K562 (cell line): ENCODE data around the gene SIM1. TPM values are rescaled to one million over a fixed set of nuclear protein-coding genes. Genes with fewer than 3 reads are reported as not detected.
A peak's percentile ranks its signal among the peaks of the same experiment; 100 is the strongest.

Experiments
- ARHGAP35 ChIP-seq: fragments of 450-650 bp; IDR thresholded peaks from 2 replicates; pipeline ENCODE4 v1.6.1; 2018; ENCODE audit not compliant: partially characterized antibody
- ARID1B ChIP-seq: fragments of 450-650 bp; IDR thresholded peaks from 2 replicates; pipeline ENCODE4 v1.6.1; 2016; ENCODE audit warnings: antibody characterized with exemption, mild to moderate bottlenecking, inconsistent platforms
- ARID2 ChIP-seq: fragments of 450-650 bp; IDR thresholded peaks from 2 replicates; pipeline ENCODE4 v1.6.1; 2017; ENCODE audit warnings: antibody characterized with exemption, mild to moderate bottlenecking
- BACH1 ChIP-seq: fragments of 200-800 bp; sonication (Bioruptor generic); IDR thresholded peaks from 2 replicates; pipeline ENCODE4 v1.6.1; 2016; ENCODE audit warnings: missing genetic modification characterization, missing compliant biosample characterization
- CEBPG ChIP-seq, 3 experiments: fragments of 200-800 bp in 1 of 3; sonication (Bioruptor generic) in 1 of 3; sonication (generic) in 1 of 3; formaldehyde crosslinking in 1 of 3; IDR thresholded peaks in 2 of 3; conservative IDR thresholded peaks in 1 of 3; 2 replicates each; pipeline versions ENCODE4 v1.6.1 to v1.8.0; 2016 to 2022; ENCODE audit warnings: missing compliant biosample characterization in 2 of 3, missing genetic modification characterization in 2 of 3, mild to moderate bottlenecking in 1 of 3, missing genetic modification reagents in 1 of 3
- CTCF ChIP-seq, 3 experiments: IDR thresholded peaks in 2 of 3; conservative IDR thresholded peaks in 1 of 3; 2 replicates each; pipeline ENCODE4 v1.5.1; 2011 to 2012; ENCODE audit warnings: low read length in 3 of 3, mild to moderate bottlenecking in 3 of 3, control low read depth in 2 of 3, improper control_type of control experiment in 1 of 3, inconsistent platforms in 1 of 3, low read depth in 1 of 3, mixed read lengths in 1 of 3, moderate library complexity in 1 of 3; ENCODE audit not compliant: insufficient read depth in 2 of 3
- DEAF1 ChIP-seq: fragments of 450-650 bp; formaldehyde crosslinking; IDR thresholded peaks from 2 replicates; pipeline ENCODE4 v1.4.0; 2020; ENCODE audit warnings: mild to moderate bottlenecking, moderate library complexity
- ESRRA ChIP-seq: fragments of 450-650 bp; IDR thresholded peaks from 2 replicates; pipeline ENCODE4 v1.6.1; 2014; ENCODE audit warnings: low read depth, mild to moderate bottlenecking, moderate library complexity, borderline replicate concordance
- ETS1 ChIP-seq: conservative IDR thresholded peaks from 2 replicates; pipeline ENCODE4 v1.6.1; 2011; ENCODE audit warnings: low read depth, mild to moderate bottlenecking, low read length; ENCODE audit not compliant: control insufficient read depth
- EWSR1 ChIP-seq: fragments of 450-650 bp; IDR thresholded peaks from 2 replicates; pipeline ENCODE4 v1.6.1; 2018; ENCODE audit warnings: borderline replicate concordance, mild to moderate bottlenecking, low read depth, moderate library complexity; ENCODE audit not compliant: partially characterized antibody
- HDAC1 ChIP-seq, 2 experiments: fragments of 450-650 bp; IDR thresholded peaks; 2 replicates each; pipeline ENCODE4 v1.6.1; 2016 to 2017; ENCODE audit warnings: inconsistent platforms in 1 of 2, mild to moderate bottlenecking in 1 of 2, moderate library complexity in 1 of 2
- RAD21 ChIP-seq, 2 experiments: fragments of 250-450 bp in 1 of 2; fragments of 450-650 bp in 1 of 2; sonication (Bioruptor Pico) in 1 of 2; formaldehyde crosslinking in 1 of 2; IDR thresholded peaks in 1 of 2; conservative IDR thresholded peaks in 1 of 2; 2 replicates each; pipeline versions ENCODE4 v1.4.0 to v1.8.0; 2020 to 2022; ENCODE audit warnings: mild to moderate bottlenecking in 2 of 2, moderate library complexity in 1 of 2
- ZNF124 ChIP-seq: sonication (generic); formaldehyde crosslinking; IDR thresholded peaks from 2 replicates; pipeline ENCODE4 v1.8.1; 2022; ENCODE audit warnings: missing genetic modification reagents
- ZNF778 ChIP-seq: fragments of 450-650 bp; formaldehyde crosslinking; IDR thresholded peaks from 2 replicates; pipeline ENCODE4 v1.4.0; 2020; ENCODE audit warnings: mild to moderate bottlenecking, moderate library complexity
- ZZZ3 ChIP-seq: fragments of 450-650 bp; IDR thresholded peaks from 2 replicates; pipeline ENCODE4 v1.6.1; 2016; ENCODE audit warnings: antibody characterized with exemption, mild to moderate bottlenecking, moderate library complexity
- polyA plus RNA-seq, 8 experiments: library from polyadenylated mRNA; depleted of rRNA in 4 of 8; stranded (reverse) in 5 of 8; unstranded in 3 of 8; fragments of >200 nt; fragmentation: Nextera tagmentation in 2 of 8; fragmentation: Illumina TruSeq in 1 of 8; extraction: Ambion mirVana in 2 of 8; extraction: Trizol in 1 of 8; gene quantifications; 2 replicates each; pipeline versions ENCODE4 v1.2.1 to v1.2.3, GENCODE V29; 2011 to 2014; ENCODE audit warnings: inconsistent platforms in 1 of 8, missing spikeins in 1 of 8
- total RNA-seq, 7 experiments: library from RNA; depleted of rRNA in 6 of 7; stranded (reverse); fragments of >200 nt in 6 of 7; fragmentation: Illumina TruSeq in 2 of 7; extraction: Trizol in 2 of 7; gene quantifications; 2 replicates each; pipeline versions ENCODE4 v1.2.1 to v1.2.3, GENCODE V29; 2011 to 2021; ENCODE audit warnings: low replicate concordance in 1 of 7
- TF ChIP-seq, protein P1 (sequence below): fragments of 450-650 bp; IDR thresholded peaks from 2 replicates; pipeline ENCODE4 v1.6.1; 2016
- TF ChIP-seq, protein P2 (sequence below): fragments of 450-650 bp; IDR thresholded peaks from 2 replicates; pipeline ENCODE4 v1.6.1; 2016; ENCODE audit warnings: antibody characterized with exemption

The SIM1 gene
- total and polyA plus RNA-seq, 9 of the 15 experiments (the other 6 are each of a cell fraction or from before 2014, with no cell fraction given) = not detected

DNA sequence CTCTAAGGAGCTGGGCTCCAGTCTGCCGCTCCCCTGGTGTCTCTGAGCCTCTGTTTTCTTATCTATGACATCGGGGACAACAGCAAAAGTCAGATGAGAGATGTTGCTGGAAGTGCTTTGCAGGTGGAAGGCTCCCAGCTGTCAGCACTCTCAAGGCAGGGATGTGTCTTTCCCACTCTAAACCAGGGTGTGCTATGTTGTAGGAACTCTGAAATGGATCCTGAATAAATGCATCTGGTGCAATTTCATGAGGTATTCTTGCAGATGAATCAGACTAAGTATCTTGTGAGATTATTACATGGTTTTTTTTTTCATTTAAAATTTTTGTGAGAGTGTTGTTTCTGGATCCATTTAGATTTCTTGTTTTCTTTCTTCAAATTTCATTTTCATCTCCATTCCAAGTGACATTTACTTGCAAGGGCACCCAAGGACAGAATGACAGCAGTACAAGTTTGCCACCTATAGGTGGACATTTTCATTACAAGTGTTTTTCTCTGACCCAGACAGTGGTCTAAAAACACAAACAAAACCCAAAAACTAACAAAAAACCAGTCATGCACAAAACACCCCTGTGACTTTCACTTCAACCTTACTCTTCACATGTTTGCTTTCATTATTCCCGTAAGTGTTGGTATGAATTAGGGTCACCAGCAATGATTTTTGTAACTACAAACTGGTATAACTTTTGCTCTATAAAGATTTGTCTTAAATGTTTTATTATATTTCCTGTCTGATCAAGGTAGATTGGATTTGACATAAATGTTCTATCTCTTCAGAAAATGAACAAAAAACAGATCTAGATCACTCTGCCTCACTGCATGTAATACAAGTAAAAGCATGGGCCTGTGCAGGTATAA lies 14.7 kb upstream of the SIM1 start (continued):
- TF ChIP-seq ETS1 = no peak
- no peak for TF ChIP-seq CEBPG (CRISPR knock-in tag; IDR thresholded peaks at IDR 0.05)
- no peak for TF ChIP-seq CEBPG (tag; conservative IDR thresholded peaks at IDR 0.05 in 1 of 2, IDR thresholded peaks at IDR 0.05 in 1 of 2)
- TF ChIP-seq BACH1 (tag) = no peak
- TF ChIP-seq EWSR1 = no peak
- TF ChIP-seq ESRRA = peak; percentile 92
- TF ChIP-seq ZZZ3 = no peak
- no peak for TF ChIP-seq HDAC1 (IDR thresholded peaks at IDR 0.05)
- peak; percentile 91 for TF ChIP-seq DEAF1 (CRISPR knock-in tag)
- TF ChIP-seq, protein P1, sequence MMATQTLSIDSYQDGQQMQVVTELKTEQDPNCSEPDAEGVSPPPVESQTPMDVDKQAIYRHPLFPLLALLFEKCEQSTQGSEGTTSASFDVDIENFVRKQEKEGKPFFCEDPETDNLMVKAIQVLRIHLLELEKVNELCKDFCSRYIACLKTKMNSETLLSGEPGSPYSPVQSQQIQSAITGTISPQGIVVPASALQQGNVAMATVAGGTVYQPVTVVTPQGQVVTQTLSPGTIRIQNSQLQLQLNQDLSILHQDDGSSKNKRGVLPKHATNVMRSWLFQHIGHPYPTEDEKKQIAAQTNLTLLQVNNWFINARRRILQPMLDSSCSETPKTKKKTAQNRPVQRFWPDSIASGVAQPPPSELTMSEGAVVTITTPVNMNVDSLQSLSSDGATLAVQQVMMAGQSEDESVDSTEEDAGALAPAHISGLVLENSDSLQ = 0 out of 2 replicates have a peak, but pooled peaks have one; percentile 17
- peak; percentile 91 to 96 for TF ChIP-seq RAD21 (CRISPR knock-in tag; conservative IDR thresholded peaks at IDR 0.05 in 1 of 2, IDR thresholded peaks at IDR 0.05 in 1 of 2)
- peak; percentile 40; the same call in 1 of the 2 replicates for TF ChIP-seq ARID2
- TF ChIP-seq, protein P2, sequence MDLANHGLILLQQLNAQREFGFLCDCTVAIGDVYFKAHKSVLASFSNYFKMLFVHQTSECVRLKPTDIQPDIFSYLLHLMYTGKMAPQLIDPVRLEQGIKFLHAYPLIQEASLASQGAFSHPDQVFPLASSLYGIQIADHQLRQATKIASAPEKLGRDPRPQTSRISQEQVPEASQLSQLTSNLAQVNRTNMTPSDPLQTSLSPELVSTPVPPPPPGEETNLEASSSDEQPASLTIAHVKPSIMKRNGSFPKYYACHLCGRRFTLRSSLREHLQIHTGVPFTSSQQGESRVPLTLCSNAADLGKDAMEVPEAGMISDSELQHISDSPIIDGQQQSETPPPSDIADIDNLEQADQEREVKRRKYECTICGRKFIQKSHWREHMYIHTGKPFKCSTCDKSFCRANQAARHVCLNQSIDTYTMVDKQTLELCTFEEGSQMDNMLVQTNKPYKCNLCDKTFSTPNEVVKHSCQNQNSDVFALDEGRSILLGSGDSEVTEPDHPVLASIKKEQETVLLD = no peak
- no peak for TF ChIP-seq ZNF778 (CRISPR knock-in tag)
- no peak for TF ChIP-seq ZNF124
- TF ChIP-seq ARID1B = no peak
- TF ChIP-seq CTCF (IDR thresholded peaks at IDR 0.05 in 2 of 3, conservative IDR thresholded peaks at IDR 0.05 in 1 of 3; ENCODE audit: insufficient read depth in 2 of 3, low read depth in 1 of 3, low read length in 3 of 3) = peak; percentile 65 to 86 (median 67); a peak in 5 of 6 replicates
- no peak for TF ChIP-seq ARHGAP35
